ENCODE data around the gene PPFIA4.

Gene PPFIA4

DNA sequence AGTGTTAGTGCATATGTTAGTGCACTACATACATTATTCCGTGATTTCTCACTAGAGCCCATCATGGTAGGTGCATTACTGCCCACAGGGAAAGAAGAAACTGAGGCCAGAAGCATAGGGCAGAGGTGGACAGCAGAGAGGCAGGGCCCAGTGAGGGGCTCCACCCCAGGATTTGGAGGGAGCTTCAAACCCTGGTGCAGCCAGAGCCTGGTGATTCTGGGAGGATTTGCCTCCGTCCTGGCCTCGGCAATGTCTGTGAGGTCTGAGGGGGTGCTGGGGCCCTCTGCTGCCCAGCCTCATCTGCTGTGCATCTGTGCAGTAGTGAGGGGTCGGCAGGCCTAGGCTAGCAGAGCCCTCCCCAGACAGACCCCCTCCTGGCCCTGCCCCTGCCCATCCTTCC, 22.8 kb downstream of the PPFIA4 start:
- H3K27me3 ChIP-seq (ENCODE audit: insufficient read depth, low read depth, severe bottlenecking) = no peaks in the 10 kb centered on the region
- H3K36me3 ChIP-seq = peaks cover 94% of the 10 kb centered on the region
- no peaks in the 10 kb centered on the region for H3K9me3 ChIP-seq (ENCODE audit: severe bottlenecking)
- H3K4me3 ChIP-seq (ENCODE audit: low read depth, low read length) = no peak overlapping the region
- TF ChIP-seq CTCF (IDR thresholded peaks at IDR 0.05; ENCODE audit: low read depth, low read length) = no peak
- no peak overlapping the region for H3K27ac ChIP-seq
- DNase-seq = no peak

DNA sequence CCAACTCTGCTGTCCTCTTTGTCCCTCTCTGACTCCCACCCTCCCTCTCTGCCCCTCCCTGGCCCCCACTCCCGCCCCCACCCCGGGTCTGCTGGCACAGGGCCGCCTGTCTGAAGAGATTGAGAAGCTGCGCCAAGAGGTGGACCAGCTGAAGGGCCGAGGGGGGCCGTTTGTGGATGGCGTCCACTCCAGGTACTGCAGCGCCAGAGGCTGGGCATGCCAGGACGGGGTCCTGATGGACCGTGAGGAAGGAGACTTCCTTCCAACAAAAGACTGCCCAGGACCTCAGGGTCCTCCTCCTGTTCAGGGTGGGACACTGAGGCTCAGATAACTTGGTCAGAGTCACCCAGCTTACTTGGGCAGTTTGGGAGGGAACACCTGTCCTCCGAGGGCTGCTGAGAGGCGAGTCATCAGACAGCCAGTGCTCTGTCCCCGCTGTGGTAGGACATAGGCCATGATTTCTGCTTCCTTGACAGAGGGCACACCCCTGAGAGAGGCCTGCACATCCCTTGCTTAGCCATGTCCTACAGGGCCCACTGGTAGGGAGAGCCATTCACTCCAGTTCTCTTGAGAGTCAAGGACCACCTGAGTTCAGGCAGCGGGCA, 23.4 kb downstream of the PPFIA4 start:
- Histone ChIP-seq H3K9me3 (ENCODE audit: severe bottlenecking) (no peaks in the 10 kb centered on the region), H3K4me3 (ENCODE audit: low read depth, low read length) (no peak overlapping the region), H3K36me3 (peaks cover 94% of the 10 kb centered on the region), H3K27ac (no peak overlapping the region), H3K27me3 (ENCODE audit: insufficient read depth, low read depth, severe bottlenecking) (no peaks in the 10 kb centered on the region)
- DNase-seq = no peak
- no peak for TF ChIP-seq CTCF (IDR thresholded peaks at IDR 0.05; ENCODE audit: low read depth, low read length)

GRCh38 chr1:203050826-203051225, 24.5 kb downstream of the PPFIA4 start:
- Histone ChIP-seq H3K9me3 (ENCODE audit: severe bottlenecking) (no peaks in the 10 kb centered on the region), H3K4me3 (ENCODE audit: low read depth, low read length) (no peak overlapping the region), H3K27ac (peak overlapping the region; percentile 9; the same call in 1 of the 2 replicates), H3K36me3 (peaks cover 94% of the 10 kb centered on the region), H3K27me3 (ENCODE audit: insufficient read depth, low read depth, severe bottlenecking) (no peaks in the 10 kb centered on the region)
- DNase-seq = no peak
- TF ChIP-seq CTCF (IDR thresholded peaks at IDR 0.05; ENCODE audit: low read depth, low read length) = no peak

DNA sequence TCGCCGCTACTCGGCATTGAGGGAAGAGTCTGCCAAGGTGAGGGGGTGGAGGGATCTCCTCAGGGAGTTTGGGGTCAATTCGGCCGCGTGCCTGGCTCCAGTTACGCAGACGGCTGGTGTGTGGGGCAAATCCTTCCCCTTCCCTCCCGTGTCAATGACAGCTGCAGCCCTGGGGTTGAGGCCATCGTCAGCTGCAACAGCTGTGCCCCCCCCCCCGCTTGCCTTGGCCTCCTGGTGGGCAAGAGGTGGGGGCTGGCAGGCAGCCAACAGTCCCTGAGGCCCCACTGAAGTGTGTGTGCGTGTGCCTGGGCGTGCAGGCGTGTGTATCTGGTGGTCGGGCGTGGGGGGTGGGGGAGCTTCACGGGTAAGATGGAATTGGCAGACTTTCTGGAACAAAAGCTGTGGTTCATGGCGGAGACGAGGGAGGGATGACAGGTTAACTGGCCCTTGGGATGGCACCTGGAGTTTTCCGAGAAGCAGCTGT, 25.6 kb downstream of the PPFIA4 start:
- TF ChIP-seq CTCF (IDR thresholded peaks at IDR 0.05; ENCODE audit: low read depth, low read length) = no peak
- H3K4me3 ChIP-seq (ENCODE audit: low read depth, low read length) = no peak overlapping the region
- no peaks in the 10 kb centered on the region for H3K27me3 ChIP-seq (ENCODE audit: insufficient read depth, low read depth, severe bottlenecking)
- peak; percentile 61 for DNase-seq
- peaks cover 94% of the 10 kb centered on the region for H3K36me3 ChIP-seq
- no peaks in the 10 kb centered on the region for H3K9me3 ChIP-seq (ENCODE audit: severe bottlenecking)
- H3K27ac ChIP-seq = peak overlapping the region; percentile 11; the same call in 1 of the 2 replicates

GRCh38 chr1:203052601-203053000, 26.3 kb downstream of the PPFIA4 start:
- no peak for TF ChIP-seq CTCF (IDR thresholded peaks at IDR 0.05; ENCODE audit: low read depth, low read length)
- no peaks in the 10 kb centered on the region for H3K9me3 ChIP-seq (ENCODE audit: severe bottlenecking)
- H3K27ac ChIP-seq = no peak overlapping the region; the same call in 1 of the 2 replicates
- H3K27me3 ChIP-seq (ENCODE audit: insufficient read depth, low read depth, severe bottlenecking) = no peaks in the 10 kb centered on the region
- no peak overlapping the region for H3K4me3 ChIP-seq (ENCODE audit: low read depth, low read length)
- no peak for DNase-seq
- H3K36me3 ChIP-seq = peaks cover 94% of the 10 kb centered on the region

DNA sequence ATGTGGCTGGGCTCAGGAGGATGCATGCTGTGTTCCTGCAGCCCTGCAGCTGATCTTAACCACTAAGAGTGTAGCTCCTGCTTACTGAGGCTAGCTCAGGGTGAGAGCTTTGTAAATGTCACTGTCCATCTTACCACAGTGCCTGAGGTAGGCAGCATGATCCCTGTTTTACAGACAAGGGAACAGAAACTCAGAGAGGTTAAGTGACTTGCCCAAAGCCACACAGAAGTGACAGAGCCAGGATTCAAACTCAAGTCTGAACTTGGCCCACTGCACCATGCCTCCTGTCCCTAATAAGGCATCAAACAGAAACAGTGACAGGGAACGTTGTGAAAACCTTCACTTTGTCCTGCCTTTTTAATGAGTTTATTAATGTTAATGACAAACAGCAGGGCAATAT, 27.9 kb downstream of the PPFIA4 start:
- DNase-seq = no peak
- H3K9me3 ChIP-seq (ENCODE audit: severe bottlenecking) = no peaks in the 10 kb centered on the region
- H3K27ac ChIP-seq = no peak overlapping the region
- peaks cover 96% of the 10 kb centered on the region for H3K36me3 ChIP-seq
- H3K27me3 ChIP-seq (ENCODE audit: insufficient read depth, low read depth, severe bottlenecking) = no peaks in the 10 kb centered on the region
- H3K4me3 ChIP-seq (ENCODE audit: low read depth, low read length) = no peak overlapping the region
- TF ChIP-seq CTCF (IDR thresholded peaks at IDR 0.05; ENCODE audit: low read depth, low read length) = no peak
